ENCODE measurements around the gene HPGDS.

The HPGDS gene

GRCh38 chr4:94359221-94359620, 16.6 kb upstream of the HPGDS start:
- Histone ChIP-seq H3K27me3 (replicated peaks; ENCODE audit: control insufficient read depth, insufficient read depth, low read length, poor library complexity, severe bottlenecking) (no peaks in the 10 kb centered on the region), H3K9me3 (ENCODE audit: control insufficient read depth, low read length) (no peaks in the 10 kb centered on the region), H3K4me3 (ENCODE audit: insufficient read depth, low read depth, low read length, poor library complexity, severe bottlenecking) (no peak overlapping the region)

GRCh38 chr4:94358101-94358500, 15.5 kb upstream of the HPGDS start:
- Histone ChIP-seq H3K36me3 (ENCODE audit: control insufficient read depth, insufficient read depth, low read length) (no peaks in the 10 kb centered on the region), H3K27ac (ENCODE audit: insufficient read depth, low read length, poor library complexity, severe bottlenecking) (no peak overlapping the region), H3K4me3 (ENCODE audit: insufficient read depth, low read depth, low read length, poor library complexity, severe bottlenecking) (no peak overlapping the region), H3K27me3 (replicated peaks; ENCODE audit: control insufficient read depth, insufficient read depth, low read length, poor library complexity, severe bottlenecking) (no peaks in the 10 kb centered on the region), H3K9me3 (ENCODE audit: control insufficient read depth, low read length) (no peaks in the 10 kb centered on the region), H3K4me1 (ENCODE audit: control insufficient read depth, insufficient read depth, low read length, poor library complexity, severe bottlenecking) (no peaks in the 10 kb centered on the region)
- DNase-seq, result no peak

More at GRCh38 chr4:94359221-94359620, 16.6 kb upstream of the HPGDS start:
- no peaks in the 10 kb centered on the region for H3K4me1 ChIP-seq (ENCODE audit: control insufficient read depth, insufficient read depth, low read length, poor library complexity, severe bottlenecking)
- DNase-seq, result no peak
- no peak overlapping the region for H3K27ac ChIP-seq (ENCODE audit: insufficient read depth, low read length, poor library complexity, severe bottlenecking)
- H3K36me3 ChIP-seq (ENCODE audit: control insufficient read depth, insufficient read depth, low read length), result no peaks in the 10 kb centered on the region

GRCh38 chr4:94357624-94358023, 15.0 kb upstream of the HPGDS start:
- no peaks in the 10 kb centered on the region for H3K27me3 ChIP-seq (replicated peaks; ENCODE audit: control insufficient read depth, insufficient read depth, low read length, poor library complexity, severe bottlenecking)
- H3K36me3 ChIP-seq (ENCODE audit: control insufficient read depth, insufficient read depth, low read length), result no peaks in the 10 kb centered on the region
- no peak overlapping the region for H3K4me3 ChIP-seq (ENCODE audit: insufficient read depth, low read depth, low read length, poor library complexity, severe bottlenecking)
- no peak for DNase-seq
- H3K27ac ChIP-seq (ENCODE audit: insufficient read depth, low read length, poor library complexity, severe bottlenecking), result no peak overlapping the region
- H3K9me3 ChIP-seq (ENCODE audit: control insufficient read depth, low read length), result no peaks in the 10 kb centered on the region
- no peaks in the 10 kb centered on the region for H3K4me1 ChIP-seq (ENCODE audit: control insufficient read depth, insufficient read depth, low read length, poor library complexity, severe bottlenecking)

GRCh38 chr4:94356444-94356843, 13.8 kb upstream of the HPGDS start:
- H3K9me3 ChIP-seq (ENCODE audit: control insufficient read depth, low read length), result no peaks in the 10 kb centered on the region
- no peaks in the 10 kb centered on the region for H3K36me3 ChIP-seq (ENCODE audit: control insufficient read depth, insufficient read depth, low read length)
- no peaks in the 10 kb centered on the region for H3K27me3 ChIP-seq (replicated peaks; ENCODE audit: control insufficient read depth, insufficient read depth, low read length, poor library complexity, severe bottlenecking)
- no peak overlapping the region for H3K4me3 ChIP-seq (ENCODE audit: insufficient read depth, low read depth, low read length, poor library complexity, severe bottlenecking)
- DNase-seq, result no peak
- no peaks in the 10 kb centered on the region for H3K4me1 ChIP-seq (ENCODE audit: control insufficient read depth, insufficient read depth, low read length, poor library complexity, severe bottlenecking)
- no peak overlapping the region for H3K27ac ChIP-seq (ENCODE audit: insufficient read depth, low read length, poor library complexity, severe bottlenecking)

- Histone ChIP-seq H3K27me3 (replicated peaks; ENCODE audit: control insufficient read depth, insufficient read depth, low read length, poor library complexity, severe bottlenecking) (no peaks in the 10 kb centered on the region), H3K4me3 (ENCODE audit: insufficient read depth, low read depth, low read length, poor library complexity, severe bottlenecking) (no peak overlapping the region), H3K4me1 (ENCODE audit: control insufficient read depth, insufficient read depth, low read length, poor library complexity, severe bottlenecking) (no peaks in the 10 kb centered on the region), H3K9me3 (ENCODE audit: control insufficient read depth, low read length) (no peaks in the 10 kb centered on the region), H3K36me3 (ENCODE audit: control insufficient read depth, insufficient read depth, low read length) (no peaks in the 10 kb centered on the region), H3K27ac (ENCODE audit: insufficient read depth, low read length, poor library complexity, severe bottlenecking) (no peak overlapping the region)
- DNase-seq, result no peak
These were observed 11.8 kb upstream of the HPGDS start for GRCh38 chr4:94354474-94354896.

- H3K9me3 ChIP-seq (ENCODE audit: control insufficient read depth, low read length), result no peaks in the 10 kb centered on the region
- no peak overlapping the region for H3K27ac ChIP-seq (ENCODE audit: insufficient read depth, low read length, poor library complexity, severe bottlenecking)
- H3K4me1 ChIP-seq (ENCODE audit: control insufficient read depth, insufficient read depth, low read length, poor library complexity, severe bottlenecking), result no peaks in the 10 kb centered on the region
- no peak for DNase-seq
- no peaks in the 10 kb centered on the region for H3K36me3 ChIP-seq (ENCODE audit: control insufficient read depth, insufficient read depth, low read length)
- no peaks in the 10 kb centered on the region for H3K27me3 ChIP-seq (replicated peaks; ENCODE audit: control insufficient read depth, insufficient read depth, low read length, poor library complexity, severe bottlenecking)
- H3K4me3 ChIP-seq (ENCODE audit: insufficient read depth, low read depth, low read length, poor library complexity, severe bottlenecking), result no peak overlapping the region
These were observed 10.4 kb upstream of the HPGDS start for GRCh38 chr4:94352996-94353395.

- Histone ChIP-seq H3K4me1 (ENCODE audit: control insufficient read depth, insufficient read depth, low read length, poor library complexity, severe bottlenecking) (no peaks in the 10 kb centered on the region), H3K4me3 (ENCODE audit: insufficient read depth, low read depth, low read length, poor library complexity, severe bottlenecking) (no peak overlapping the region), H3K27me3 (replicated peaks; ENCODE audit: control insufficient read depth, insufficient read depth, low read length, poor library complexity, severe bottlenecking) (no peaks in the 10 kb centered on the region), H3K9me3 (ENCODE audit: control insufficient read depth, low read length) (no peaks in the 10 kb centered on the region), H3K27ac (ENCODE audit: insufficient read depth, low read length, poor library complexity, severe bottlenecking) (no peak overlapping the region), H3K36me3 (ENCODE audit: control insufficient read depth, insufficient read depth, low read length) (no peaks in the 10 kb centered on the region)
- no peak for DNase-seq
These were observed 9.5 kb upstream of the HPGDS start for GRCh38 chr4:94352163-94352562.

GRCh38 chr4:94351319-94351718, 8.7 kb upstream of the HPGDS start:
- Histone ChIP-seq H3K27me3 (replicated peaks; ENCODE audit: control insufficient read depth, insufficient read depth, low read length, poor library complexity, severe bottlenecking) (no peaks in the 10 kb centered on the region), H3K4me1 (ENCODE audit: control insufficient read depth, insufficient read depth, low read length, poor library complexity, severe bottlenecking) (no peaks in the 10 kb centered on the region), H3K36me3 (ENCODE audit: control insufficient read depth, insufficient read depth, low read length) (no peaks in the 10 kb centered on the region), H3K9me3 (ENCODE audit: control insufficient read depth, low read length) (no peaks in the 10 kb centered on the region), H3K27ac (ENCODE audit: insufficient read depth, low read length, poor library complexity, severe bottlenecking) (no peak overlapping the region), H3K4me3 (ENCODE audit: insufficient read depth, low read depth, low read length, poor library complexity, severe bottlenecking) (no peak overlapping the region)
- DNase-seq, result no peak

- Histone ChIP-seq H3K27ac (ENCODE audit: insufficient read depth, low read length, poor library complexity, severe bottlenecking) (no peak overlapping the region), H3K4me3 (ENCODE audit: insufficient read depth, low read depth, low read length, poor library complexity, severe bottlenecking) (no peak overlapping the region), H3K36me3 (ENCODE audit: control insufficient read depth, insufficient read depth, low read length) (no peaks in the 10 kb centered on the region), H3K4me1 (ENCODE audit: control insufficient read depth, insufficient read depth, low read length, poor library complexity, severe bottlenecking) (no peaks in the 10 kb centered on the region), H3K27me3 (replicated peaks; ENCODE audit: control insufficient read depth, insufficient read depth, low read length, poor library complexity, severe bottlenecking) (no peaks in the 10 kb centered on the region), H3K9me3 (ENCODE audit: control insufficient read depth, low read length) (no peaks in the 10 kb centered on the region)
- DNase-seq, result no peak
These were observed 7.5 kb upstream of the HPGDS start for GRCh38 chr4:94350095-94350494.

- DNase-seq, result no peak
These were observed 6.6 kb upstream of the HPGDS start for GRCh38 chr4:94349193-94349592.

GRCh38 chr4:94348666-94349065, 6.0 kb upstream of the HPGDS start:
- no peaks in the 10 kb centered on the region for H3K27me3 ChIP-seq (replicated peaks; ENCODE audit: control insufficient read depth, insufficient read depth, low read length, poor library complexity, severe bottlenecking)
- DNase-seq, result no peak
- no peak overlapping the region for H3K4me3 ChIP-seq (ENCODE audit: insufficient read depth, low read depth, low read length, poor library complexity, severe bottlenecking)
- no peaks in the 10 kb centered on the region for H3K4me1 ChIP-seq (ENCODE audit: control insufficient read depth, insufficient read depth, low read length, poor library complexity, severe bottlenecking)
- H3K9me3 ChIP-seq (ENCODE audit: control insufficient read depth, low read length), result no peaks in the 10 kb centered on the region
- H3K36me3 ChIP-seq (ENCODE audit: control insufficient read depth, insufficient read depth, low read length), result no peaks in the 10 kb centered on the region
- H3K27ac ChIP-seq (ENCODE audit: insufficient read depth, low read length, poor library complexity, severe bottlenecking), result no peak overlapping the region

More at GRCh38 chr4:94349193-94349592, 6.6 kb upstream of the HPGDS start:
- H3K27ac ChIP-seq (ENCODE audit: insufficient read depth, low read length, poor library complexity, severe bottlenecking), result no peak overlapping the region
- no peaks in the 10 kb centered on the region for H3K9me3 ChIP-seq (ENCODE audit: control insufficient read depth, low read length)
- no peaks in the 10 kb centered on the region for H3K4me1 ChIP-seq (ENCODE audit: control insufficient read depth, insufficient read depth, low read length, poor library complexity, severe bottlenecking)
- H3K4me3 ChIP-seq (ENCODE audit: insufficient read depth, low read depth, low read length, poor library complexity, severe bottlenecking), result no peak overlapping the region
- H3K27me3 ChIP-seq (replicated peaks; ENCODE audit: control insufficient read depth, insufficient read depth, low read length, poor library complexity, severe bottlenecking), result no peaks in the 10 kb centered on the region
- H3K36me3 ChIP-seq (ENCODE audit: control insufficient read depth, insufficient read depth, low read length), result no peaks in the 10 kb centered on the region

Measured in effector memory CD4-positive, alpha-beta T cell (primary cell).